Sigmoid colon (tissue), 4 donors: Measurements from ENCODE around the gene NIPA2.

ENCODE experiments used
- CTCF ChIP-seq, 4 experiments: fragments of 450-650 bp in 3 of 4; fragments of 200-600 bp in 1 of 4; IDR thresholded peaks; one replicate each; pipeline ENCODE4 v1.5.1; 2016 to 2019; ENCODE audit warnings: antibody characterized with exemption in 4 of 4, mild to moderate bottlenecking in 3 of 4, moderate library complexity in 2 of 4
- EP300 ChIP-seq, 4 donors: sonication (generic); formaldehyde crosslinking; IDR thresholded peaks; one replicate each; pipeline ENCODE4 v1.6.1; 2017; ENCODE audit warnings: antibody characterized with exemption in 4 of 4
- POLR2A ChIP-seq, 2 donors: fragments of 450-650 bp; IDR thresholded peaks; one replicate each; pipeline ENCODE4 v1.6.1; 2016; ENCODE audit warnings: antibody characterized with exemption in 2 of 2, mild to moderate bottlenecking in 2 of 2, moderate library complexity in 2 of 2

GRCh38 chr15:22877117-22877516 is 38.7 kb downstream of the NIPA2 start:
- TF ChIP-seq CTCF (IDR thresholded peaks at IDR 0.05) (no peak), EP300 (IDR thresholded peaks at IDR 0.05) (no peak), POLR2A (IDR thresholded peaks at IDR 0.05) (no peak)
